Loucy (cell line): Measurements from ENCODE around the gene CDKN1C.

Experiments
- EZH2phosphoT487 ChIP-seq: fragments of 200-600 bp; IDR thresholded peaks from 2 replicates; pipeline ENCODE4 v1.6.1; 2018; ENCODE audit warnings: antibody characterized with exemption, mild to moderate bottlenecking, moderate library complexity, borderline replicate concordance
- TF ChIP-seq, protein P1 (sequence below): fragments of 200-600 bp; sonication (generic); conservative IDR thresholded peaks from 2 replicates; pipeline ENCODE4 v1.5.1; 2014; ENCODE audit warnings: mild to moderate bottlenecking, antibody characterized with exemption, low read length

GRCh38 chr11:2923446-2924375 lies 38.1 kb upstream of the CDKN1C start:
- TF ChIP-seq, protein P1, sequence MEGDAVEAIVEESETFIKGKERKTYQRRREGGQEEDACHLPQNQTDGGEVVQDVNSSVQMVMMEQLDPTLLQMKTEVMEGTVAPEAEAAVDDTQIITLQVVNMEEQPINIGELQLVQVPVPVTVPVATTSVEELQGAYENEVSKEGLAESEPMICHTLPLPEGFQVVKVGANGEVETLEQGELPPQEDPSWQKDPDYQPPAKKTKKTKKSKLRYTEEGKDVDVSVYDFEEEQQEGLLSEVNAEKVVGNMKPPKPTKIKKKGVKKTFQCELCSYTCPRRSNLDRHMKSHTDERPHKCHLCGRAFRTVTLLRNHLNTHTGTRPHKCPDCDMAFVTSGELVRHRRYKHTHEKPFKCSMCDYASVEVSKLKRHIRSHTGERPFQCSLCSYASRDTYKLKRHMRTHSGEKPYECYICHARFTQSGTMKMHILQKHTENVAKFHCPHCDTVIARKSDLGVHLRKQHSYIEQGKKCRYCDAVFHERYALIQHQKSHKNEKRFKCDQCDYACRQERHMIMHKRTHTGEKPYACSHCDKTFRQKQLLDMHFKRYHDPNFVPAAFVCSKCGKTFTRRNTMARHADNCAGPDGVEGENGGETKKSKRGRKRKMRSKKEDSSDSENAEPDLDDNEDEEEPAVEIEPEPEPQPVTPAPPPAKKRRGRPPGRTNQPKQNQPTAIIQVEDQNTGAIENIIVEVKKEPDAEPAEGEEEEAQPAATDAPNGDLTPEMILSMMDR = no peak
- TF ChIP-seq EZH2phosphoT487 = no peak
